ENCODE measurements around the gene PSMF1. TPM values are rescaled to one million over a fixed set of nuclear protein-coding genes. Genes with fewer than 3 reads are reported as not detected.

Gene PSMF1
- total and polyA plus RNA-seq, 2 of the 13 experiments (the other 11 are each of a cell fraction or from before 2014, with no cell fraction given): 82.5 to 86.0 TPM

DNA sequence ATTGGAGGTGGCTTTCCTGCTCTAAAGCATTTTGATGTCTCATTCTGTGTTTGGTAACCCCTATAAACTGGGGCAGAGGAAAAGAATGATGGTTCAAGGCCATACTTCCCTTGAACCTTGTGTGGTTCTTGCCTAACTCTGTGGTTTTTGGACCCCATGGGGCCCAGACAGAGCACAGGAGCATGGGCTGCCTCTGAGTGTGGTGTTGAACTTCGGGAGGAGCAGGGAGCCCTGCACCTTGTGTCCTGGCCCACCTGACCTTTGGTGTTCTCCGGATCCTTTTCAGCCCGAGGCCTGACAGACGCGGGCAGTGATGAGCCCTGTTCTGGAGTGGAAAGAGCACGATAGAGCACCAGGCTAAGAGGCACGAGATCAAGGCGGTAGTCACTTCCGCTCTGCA lies 47.5 kb downstream of the PSMF1 start (continued):
- TF ChIP-seq SRF (IDR thresholded peaks at IDR 0.05; ENCODE audit: low read depth, low read length): no peak
- TF ChIP-seq, protein P1, sequence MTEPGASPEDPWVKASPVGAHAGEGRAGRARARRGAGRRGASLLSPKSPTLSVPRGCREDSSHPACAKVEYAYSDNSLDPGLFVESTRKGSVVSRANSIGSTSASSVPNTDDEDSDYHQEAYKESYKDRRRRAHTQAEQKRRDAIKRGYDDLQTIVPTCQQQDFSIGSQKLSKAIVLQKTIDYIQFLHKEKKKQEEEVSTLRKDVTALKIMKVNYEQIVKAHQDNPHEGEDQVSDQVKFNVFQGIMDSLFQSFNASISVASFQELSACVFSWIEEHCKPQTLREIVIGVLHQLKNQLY (CRISPR knock-in tag; IDR thresholded peaks at IDR 0.05): no peak
- no peak for TF ChIP-seq ZNF598 (CRISPR knock-in tag; IDR thresholded peaks at IDR 0.05; ENCODE audit: borderline replicate concordance)
- no peak for TF ChIP-seq ZNF180 (CRISPR knock-in tag; IDR thresholded peaks at IDR 0.05; ENCODE audit: borderline replicate concordance, low read depth)
- TF ChIP-seq ZNF577 (CRISPR knock-in tag; IDR thresholded peaks at IDR 0.05; ENCODE audit: borderline replicate concordance, low read depth): no peak
- no peak for TF ChIP-seq ELF3 (CRISPR knock-in tag; IDR thresholded peaks at IDR 0.05)
- no peak for TF ChIP-seq ZNF205 (CRISPR knock-in tag; IDR thresholded peaks at IDR 0.05)
- TF ChIP-seq, protein P2, sequence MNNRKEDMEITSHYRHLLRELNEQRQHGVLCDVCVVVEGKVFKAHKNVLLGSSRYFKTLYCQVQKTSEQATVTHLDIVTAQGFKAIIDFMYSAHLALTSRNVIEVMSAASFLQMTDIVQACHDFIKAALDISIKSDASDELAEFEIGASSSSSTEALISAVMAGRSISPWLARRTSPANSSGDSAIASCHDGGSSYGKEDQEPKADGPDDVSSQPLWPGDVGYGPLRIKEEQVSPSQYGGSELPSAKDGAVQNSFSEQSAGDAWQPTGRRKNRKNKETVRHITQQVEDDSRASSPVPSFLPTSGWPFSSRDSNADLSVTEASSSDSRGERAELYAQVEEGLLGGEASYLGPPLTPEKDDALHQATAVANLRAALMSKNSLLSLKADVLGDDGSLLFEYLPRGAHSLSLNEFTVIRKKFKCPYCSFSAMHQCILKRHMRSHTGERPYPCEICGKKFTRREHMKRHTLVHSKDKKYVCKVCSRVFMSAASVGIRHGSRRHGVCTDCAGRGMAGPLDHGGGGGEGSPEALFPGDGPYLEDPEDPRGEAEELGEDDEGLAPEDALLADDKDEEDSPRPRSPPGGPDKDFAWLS (CRISPR knock-in tag; IDR thresholded peaks at IDR 0.05; ENCODE audit: borderline replicate concordance): no peak
- no peak for TF ChIP-seq ZNF777 (CRISPR knock-in tag; IDR thresholded peaks at IDR 0.05)
- no peak for TF ChIP-seq GATAD1 (CRISPR knock-in tag; IDR thresholded peaks at IDR 0.05)
- TF ChIP-seq CEBPG (CRISPR knock-in tag; IDR thresholded peaks at IDR 0.05): peak; percentile 54; the same call in 1 of the 2 replicates
- TF ChIP-seq, protein P3, sequence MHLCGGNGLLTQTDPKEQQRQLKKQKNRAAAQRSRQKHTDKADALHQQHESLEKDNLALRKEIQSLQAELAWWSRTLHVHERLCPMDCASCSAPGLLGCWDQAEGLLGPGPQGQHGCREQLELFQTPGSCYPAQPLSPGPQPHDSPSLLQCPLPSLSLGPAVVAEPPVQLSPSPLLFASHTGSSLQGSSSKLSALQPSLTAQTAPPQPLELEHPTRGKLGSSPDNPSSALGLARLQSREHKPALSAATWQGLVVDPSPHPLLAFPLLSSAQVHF (CRISPR knock-in tag; IDR thresholded peaks at IDR 0.05): no peak
- TF ChIP-seq ZNF253 (CRISPR knock-in tag; IDR thresholded peaks at IDR 0.05; ENCODE audit: borderline replicate concordance): no peak
- no peak for TF ChIP-seq ZSCAN22 (CRISPR knock-in tag; IDR thresholded peaks at IDR 0.05)
- no peak for TF ChIP-seq ZNF251 (CRISPR knock-in tag; IDR thresholded peaks at IDR 0.05)
- no peak for TF ChIP-seq KAT7 (CRISPR knock-in tag; IDR thresholded peaks at IDR 0.05; ENCODE audit: borderline replicate concordance)
- TF ChIP-seq, protein P4, sequence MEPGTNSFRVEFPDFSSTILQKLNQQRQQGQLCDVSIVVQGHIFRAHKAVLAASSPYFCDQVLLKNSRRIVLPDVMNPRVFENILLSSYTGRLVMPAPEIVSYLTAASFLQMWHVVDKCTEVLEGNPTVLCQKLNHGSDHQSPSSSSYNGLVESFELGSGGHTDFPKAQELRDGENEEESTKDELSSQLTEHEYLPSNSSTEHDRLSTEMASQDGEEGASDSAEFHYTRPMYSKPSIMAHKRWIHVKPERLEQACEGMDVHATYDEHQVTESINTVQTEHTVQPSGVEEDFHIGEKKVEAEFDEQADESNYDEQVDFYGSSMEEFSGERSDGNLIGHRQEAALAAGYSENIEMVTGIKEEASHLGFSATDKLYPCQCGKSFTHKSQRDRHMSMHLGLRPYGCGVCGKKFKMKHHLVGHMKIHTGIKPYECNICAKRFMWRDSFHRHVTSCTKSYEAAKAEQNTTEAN (CRISPR knock-in tag; conservative IDR thresholded peaks at IDR 0.05): no peak
- TF ChIP-seq, protein P5, sequence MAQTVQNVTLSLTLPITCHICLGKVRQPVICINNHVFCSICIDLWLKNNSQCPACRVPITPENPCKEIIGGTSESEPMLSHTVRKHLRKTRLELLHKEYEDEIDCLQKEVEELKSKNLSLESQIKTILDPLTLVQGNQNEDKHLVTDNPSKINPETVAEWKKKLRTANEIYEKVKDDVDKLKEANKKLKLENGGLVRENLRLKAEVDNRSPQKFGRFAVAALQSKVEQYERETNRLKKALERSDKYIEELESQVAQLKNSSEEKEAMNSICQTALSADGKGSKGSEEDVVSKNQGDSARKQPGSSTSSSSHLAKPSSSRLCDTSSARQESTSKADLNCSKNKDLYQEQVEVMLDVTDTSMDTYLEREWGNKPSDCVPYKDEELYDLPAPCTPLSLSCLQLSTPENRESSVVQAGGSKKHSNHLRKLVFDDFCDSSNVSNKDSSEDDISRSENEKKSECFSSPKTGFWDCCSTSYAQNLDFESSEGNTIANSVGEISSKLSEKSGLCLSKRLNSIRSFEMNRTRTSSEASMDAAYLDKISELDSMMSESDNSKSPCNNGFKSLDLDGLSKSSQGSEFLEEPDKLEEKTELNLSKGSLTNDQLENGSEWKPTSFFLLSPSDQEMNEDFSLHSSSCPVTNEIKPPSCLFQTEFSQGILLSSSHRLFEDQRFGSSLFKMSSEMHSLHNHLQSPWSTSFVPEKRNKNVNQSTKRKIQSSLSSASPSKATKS (CRISPR knock-in tag; IDR thresholded peaks at IDR 0.05): no peak
- no peak for TF ChIP-seq MTA3 (CRISPR knock-in tag; IDR thresholded peaks at IDR 0.05)
- no peak for TF ChIP-seq ZNF709 (CRISPR knock-in tag; IDR thresholded peaks at IDR 0.05)
- TF ChIP-seq GABPA (IDR thresholded peaks at IDR 0.05; ENCODE audit: low read depth, low read length): no peak
- no peak for TF ChIP-seq GABPA (CRISPR knock-in tag; IDR thresholded peaks at IDR 0.05; ENCODE audit: low read depth)
- 0 out of 2 replicates have a peak, but pooled peaks have one; percentile 39 for TF ChIP-seq SAFB2 (CRISPR knock-in tag; IDR thresholded peaks at IDR 0.05; ENCODE audit: borderline replicate concordance, low read depth)
- TF ChIP-seq ZNF430 (CRISPR knock-in tag; IDR thresholded peaks at IDR 0.05): 0 out of 2 replicates have a peak, but pooled peaks have one; percentile 54
- TF ChIP-seq ZNF124 (CRISPR knock-in tag; IDR thresholded peaks at IDR 0.05): no peak
- no peak for TF ChIP-seq ZNF230 (CRISPR knock-in tag; IDR thresholded peaks at IDR 0.05)
- no peak for TF ChIP-seq ZNF841 (CRISPR knock-in tag; IDR thresholded peaks at IDR 0.05; ENCODE audit: borderline replicate concordance)
- no peak for TF ChIP-seq HOXA9 (CRISPR knock-in tag; IDR thresholded peaks at IDR 0.05; ENCODE audit: borderline replicate concordance)
